ENCODE measurements around the gene ZNF813. TPM values are rescaled to one million over a fixed set of nuclear protein-coding genes. Genes with fewer than 3 reads are reported as not detected.

Gene ZNF813
- total RNA-seq, 1 experiment from 2014 or later, result not detected

DNA sequence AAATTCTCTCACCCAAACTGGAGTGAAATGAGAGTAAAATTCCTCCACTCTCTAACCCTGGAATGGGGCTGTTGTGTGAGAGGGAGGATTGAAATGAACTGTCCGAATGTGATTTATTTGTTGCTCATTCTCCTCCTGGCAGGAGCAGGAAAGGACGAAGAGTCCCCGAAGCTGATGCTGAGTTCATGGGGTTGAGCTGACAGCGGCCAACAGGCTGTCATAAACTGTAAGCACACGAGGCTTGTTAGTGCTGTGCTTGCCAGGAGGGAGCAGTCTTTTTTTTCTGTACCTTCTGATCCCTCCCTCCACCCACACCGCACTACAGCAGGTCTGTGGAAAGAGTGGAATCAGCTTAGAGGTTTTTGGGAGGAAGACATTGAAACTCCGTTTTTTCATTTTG lies 37.4 kb downstream of the ZNF813 start:
- Mint-ChIP-seq H3K4me1 (ENCODE audit: low read depth, unreplicated experiment) (no peaks in the 10 kb centered on the region), H3K27me3 (ENCODE audit: unreplicated experiment) (no peaks in the 10 kb centered on the region), H3K4me3 (ENCODE audit: low read depth, unreplicated experiment) (no peak overlapping the region), H3K36me3 (ENCODE audit: insufficient read depth, unreplicated experiment) (no peaks in the 10 kb centered on the region), H3K9me3 (ENCODE audit: low read depth, unreplicated experiment) (peaks cover 14% of the 10 kb centered on the region), H3K27ac (ENCODE audit: unreplicated experiment) (no peak overlapping the region)
- no TSS peak for BruUV-seq (replicated peaks)
- intact Hi-C loops (cut with micrococcal nuclease; ENCODE audit: unreplicated experiment), result no loop called here
- DNase-seq, result no peak
- TF ChIP-seq, protein P1, sequence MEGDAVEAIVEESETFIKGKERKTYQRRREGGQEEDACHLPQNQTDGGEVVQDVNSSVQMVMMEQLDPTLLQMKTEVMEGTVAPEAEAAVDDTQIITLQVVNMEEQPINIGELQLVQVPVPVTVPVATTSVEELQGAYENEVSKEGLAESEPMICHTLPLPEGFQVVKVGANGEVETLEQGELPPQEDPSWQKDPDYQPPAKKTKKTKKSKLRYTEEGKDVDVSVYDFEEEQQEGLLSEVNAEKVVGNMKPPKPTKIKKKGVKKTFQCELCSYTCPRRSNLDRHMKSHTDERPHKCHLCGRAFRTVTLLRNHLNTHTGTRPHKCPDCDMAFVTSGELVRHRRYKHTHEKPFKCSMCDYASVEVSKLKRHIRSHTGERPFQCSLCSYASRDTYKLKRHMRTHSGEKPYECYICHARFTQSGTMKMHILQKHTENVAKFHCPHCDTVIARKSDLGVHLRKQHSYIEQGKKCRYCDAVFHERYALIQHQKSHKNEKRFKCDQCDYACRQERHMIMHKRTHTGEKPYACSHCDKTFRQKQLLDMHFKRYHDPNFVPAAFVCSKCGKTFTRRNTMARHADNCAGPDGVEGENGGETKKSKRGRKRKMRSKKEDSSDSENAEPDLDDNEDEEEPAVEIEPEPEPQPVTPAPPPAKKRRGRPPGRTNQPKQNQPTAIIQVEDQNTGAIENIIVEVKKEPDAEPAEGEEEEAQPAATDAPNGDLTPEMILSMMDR (IDR thresholded peaks at IDR 0.05; ENCODE audit: unreplicated experiment), result no peak
- CTCF ChIA-PET, result no interaction called here

DNA sequence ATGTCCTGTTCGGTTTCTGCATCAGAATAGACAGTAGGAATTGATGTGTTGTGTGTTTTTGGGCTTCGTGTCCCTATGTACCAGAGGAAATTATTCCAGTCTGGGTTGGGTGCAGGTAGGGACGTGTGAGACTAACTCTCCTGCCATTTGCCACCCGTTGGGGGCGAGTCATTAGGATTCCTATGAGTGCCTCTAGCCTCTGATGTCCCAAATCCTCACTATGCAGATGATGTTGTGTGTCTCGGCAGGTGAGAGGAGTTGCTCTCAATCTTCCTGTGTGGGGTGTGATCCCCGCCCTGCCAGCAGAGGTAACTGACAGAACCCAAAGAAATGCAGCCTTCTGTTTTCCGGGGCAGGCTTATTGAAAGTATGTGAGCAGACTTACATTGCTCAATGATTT lies 39.2 kb downstream of the ZNF813 start:
- Mint-ChIP-seq H3K4me1 (ENCODE audit: low read depth, unreplicated experiment) (no peaks in the 10 kb centered on the region), H3K36me3 (ENCODE audit: insufficient read depth, unreplicated experiment) (no peaks in the 10 kb centered on the region), H3K27me3 (ENCODE audit: unreplicated experiment) (no peaks in the 10 kb centered on the region), H3K27ac (ENCODE audit: unreplicated experiment) (no peak overlapping the region), H3K4me3 (ENCODE audit: low read depth, unreplicated experiment) (no peak overlapping the region), H3K9me3 (ENCODE audit: low read depth, unreplicated experiment) (peaks cover 14% of the 10 kb centered on the region)
- CTCF ChIA-PET, result no interaction called here
- intact Hi-C loops (cut with micrococcal nuclease; ENCODE audit: unreplicated experiment), result no loop called here
- no TSS peak for BruUV-seq (replicated peaks)
- no peak for DNase-seq
- TF ChIP-seq, protein P1 (IDR thresholded peaks at IDR 0.05; ENCODE audit: unreplicated experiment), result no peak

DNA sequence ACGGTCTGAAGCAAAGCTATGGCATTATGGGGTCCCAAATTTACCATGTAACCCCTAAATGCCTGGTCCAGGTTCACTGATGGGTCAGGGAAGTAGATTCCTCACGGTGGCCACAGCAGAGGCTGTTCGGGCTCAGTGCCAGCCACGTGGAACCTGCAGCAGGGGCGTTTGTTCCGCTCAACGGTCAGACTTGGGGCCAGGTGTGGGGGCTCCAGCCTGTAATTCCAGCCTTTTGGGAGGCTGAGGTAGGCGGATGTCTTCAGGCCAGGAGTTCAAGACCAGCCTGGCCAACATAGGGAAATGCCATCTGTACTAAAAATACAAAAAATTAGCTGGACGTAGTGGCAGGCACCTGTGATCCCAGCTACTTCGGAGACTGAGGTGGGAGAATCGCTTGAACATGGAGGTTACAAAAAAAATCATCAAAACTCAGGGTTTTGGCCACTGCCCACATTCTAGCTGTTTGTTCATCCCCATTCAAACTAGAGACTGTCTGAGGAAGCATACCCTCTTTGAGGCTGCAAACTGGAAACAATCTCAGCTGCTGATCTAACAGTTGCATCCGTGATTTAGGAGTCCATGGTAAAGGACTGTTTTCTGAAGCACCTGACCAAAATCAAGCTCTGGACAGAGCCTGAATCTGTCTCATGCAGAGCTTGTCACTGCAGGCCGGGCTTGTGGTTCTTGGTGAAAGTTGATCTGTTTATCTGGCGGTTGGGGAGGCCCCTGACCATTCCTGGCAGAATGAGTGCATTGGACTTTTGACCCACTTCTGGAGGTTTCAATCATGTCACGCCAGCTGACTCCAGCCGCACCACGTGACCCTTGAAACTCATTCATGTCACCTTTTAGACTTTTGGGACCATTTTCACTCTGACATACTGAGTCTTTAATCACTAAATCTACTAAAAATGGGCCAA lies 40.2 kb downstream of the ZNF813 start:
- peaks cover 12% of the 10 kb centered on the region for H3K9me3 Mint-ChIP-seq (ENCODE audit: low read depth, unreplicated experiment)
- TF ChIP-seq, protein P1 (IDR thresholded peaks at IDR 0.05; ENCODE audit: unreplicated experiment), result no peak
- H3K36me3 Mint-ChIP-seq (ENCODE audit: insufficient read depth, unreplicated experiment), result no peaks in the 10 kb centered on the region
- H3K27me3 Mint-ChIP-seq (ENCODE audit: unreplicated experiment), result no peaks in the 10 kb centered on the region
- no peak overlapping the region for H3K27ac Mint-ChIP-seq (ENCODE audit: unreplicated experiment)
- BruUV-seq (replicated peaks), result no TSS peak
- H3K4me1 Mint-ChIP-seq (ENCODE audit: low read depth, unreplicated experiment), result no peaks in the 10 kb centered on the region
- intact Hi-C loops (cut with micrococcal nuclease; ENCODE audit: unreplicated experiment), result no loop called here
- CTCF ChIA-PET, result no interaction called here
- H3K4me3 Mint-ChIP-seq (ENCODE audit: low read depth, unreplicated experiment), result no peak overlapping the region
- DNase-seq, result no peak

DNA sequence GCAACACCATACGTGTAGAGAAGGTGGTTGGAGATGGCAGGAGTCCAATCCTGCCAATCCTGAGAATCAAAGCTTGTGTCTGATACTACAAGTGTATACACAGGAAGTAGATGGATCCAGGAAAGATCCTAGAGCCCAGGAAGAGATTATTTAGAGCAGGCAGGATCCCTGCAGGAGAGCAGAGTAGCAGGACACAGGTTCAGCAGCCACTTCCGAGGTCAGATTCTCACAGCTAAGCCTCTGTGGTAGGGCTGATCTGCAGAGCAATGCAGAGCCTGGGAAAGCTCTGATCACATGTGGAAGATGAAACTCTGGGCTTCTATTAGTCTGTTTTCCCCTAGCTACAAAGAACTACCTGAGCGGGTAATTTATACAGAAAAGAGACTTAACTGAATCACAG lies 41.9 kb downstream of the ZNF813 start:
- no peaks in the 10 kb centered on the region for H3K27me3 Mint-ChIP-seq (ENCODE audit: unreplicated experiment)
- H3K36me3 Mint-ChIP-seq (ENCODE audit: insufficient read depth, unreplicated experiment), result no peaks in the 10 kb centered on the region
- no peaks in the 10 kb centered on the region for H3K4me1 Mint-ChIP-seq (ENCODE audit: low read depth, unreplicated experiment)
- H3K27ac Mint-ChIP-seq (ENCODE audit: unreplicated experiment), result no peak overlapping the region
- no TSS peak for BruUV-seq (replicated peaks)
- CTCF ChIA-PET, result no interaction called here
- H3K4me3 Mint-ChIP-seq (ENCODE audit: low read depth, unreplicated experiment), result no peak overlapping the region
- DNase-seq, result no peak
- TF ChIP-seq, protein P1 (IDR thresholded peaks at IDR 0.05; ENCODE audit: unreplicated experiment), result no peak
- H3K9me3 Mint-ChIP-seq (ENCODE audit: low read depth, unreplicated experiment), result peaks cover 12% of the 10 kb centered on the region
- intact Hi-C loops (cut with micrococcal nuclease; ENCODE audit: unreplicated experiment), result no loop called here
